SK-N-SH treated with all-trans-retinoic acid at 6 μM for 48 hours (cell line): ENCODE data around the gene WWP2.

Source experiments
- ATAC-seq: fragments of 200-7000 bp; cut with Tn5 transposase; 3 replicates; pipeline ENCODE4 v1.9.1; 2020; ENCODE audit warnings: mild to moderate bottlenecking, moderate library complexity
- ARNTL ChIP-seq: fragments of 450-650 bp; formaldehyde crosslinking; IDR thresholded peaks from 2 replicates; pipeline ENCODE4 v1.5.0; 2020; ENCODE audit warnings: low read depth, mild to moderate bottlenecking, moderate library complexity, borderline replicate concordance
- BACH2 ChIP-seq: fragments of 250-450 bp; sonication (Bioruptor Pico); IDR thresholded peaks from 2 replicates; pipeline ENCODE4 v1.9.0; 2021; ENCODE audit warnings: mild to moderate bottlenecking, borderline replicate concordance
- CREB5 ChIP-seq: fragments of 250-450 bp; sonication (Bioruptor Pico); IDR thresholded peaks from 2 replicates; pipeline ENCODE4 v1.5.1; 2020; ENCODE audit warnings: low read depth, mild to moderate bottlenecking, moderate library complexity
- ESRRG ChIP-seq: fragments of 250-450 bp; sonication (Bioruptor Pico); IDR thresholded peaks from 2 replicates; pipeline ENCODE4 v1.6.1; 2021; ENCODE audit warnings: mild to moderate bottlenecking
- GLIS3 ChIP-seq: fragments of 250-450 bp; sonication (Bioruptor Pico); IDR thresholded peaks from 2 replicates; pipeline ENCODE4 v1.5.0; 2020; ENCODE audit warnings: mild to moderate bottlenecking, moderate library complexity
- ISL1 ChIP-seq: fragments of 250-450 bp; sonication (Bioruptor Pico); IDR thresholded peaks from 2 replicates; pipeline ENCODE4 v2.1.2; 2022; ENCODE audit warnings: mild to moderate bottlenecking, moderate library complexity
- OSR1 ChIP-seq: fragments of 250-450 bp; sonication (Bioruptor Pico); IDR thresholded peaks from 2 replicates; pipeline ENCODE4 v1.8.0; 2022; ENCODE audit warnings: moderate library complexity, mild to moderate bottlenecking, inconsistent platforms
- PATZ1 ChIP-seq: fragments of 250-450 bp; sonication (Bioruptor Pico); IDR thresholded peaks from 2 replicates; pipeline ENCODE4 v1.8.0; 2020; ENCODE audit warnings: mild to moderate bottlenecking, moderate library complexity, borderline replicate concordance
- PPARA ChIP-seq: fragments of 250-450 bp; sonication (Bioruptor Pico); IDR thresholded peaks from 2 replicates; pipeline ENCODE4 v1.5.0; 2020; ENCODE audit warnings: mild to moderate bottlenecking, borderline replicate concordance
- RARB ChIP-seq: fragments of 250-450 bp; sonication (Bioruptor Pico); IDR thresholded peaks from 2 replicates; pipeline ENCODE4 v1.8.0; 2021; ENCODE audit warnings: mild to moderate bottlenecking, moderate library complexity
- SNAI2 ChIP-seq: fragments of 250-450 bp; sonication (Bioruptor Pico); IDR thresholded peaks from 2 replicates; pipeline ENCODE4 v1.5.0; 2020; ENCODE audit warnings: mild to moderate bottlenecking, moderate library complexity
- TCF4 ChIP-seq: fragments of 250-450 bp; sonication (Bioruptor Pico); IDR thresholded peaks from 2 replicates; pipeline ENCODE4 v1.8.0; 2021; ENCODE audit warnings: mild to moderate bottlenecking, moderate library complexity, borderline replicate concordance
- ZC3H10 ChIP-seq: fragments of 250-450 bp; sonication (Bioruptor Pico); IDR thresholded peaks from 2 replicates; pipeline ENCODE4 v1.5.1; 2021; ENCODE audit warnings: mild to moderate bottlenecking, moderate library complexity
- ZFP3 ChIP-seq: fragments of 250-450 bp; sonication (Bioruptor Pico); IDR thresholded peaks from 2 replicates; pipeline ENCODE4 v1.5.0; 2020; ENCODE audit warnings: mild to moderate bottlenecking, moderate library complexity
- ZFP30 ChIP-seq: fragments of 450-650 bp; formaldehyde crosslinking; IDR thresholded peaks from 2 replicates; pipeline ENCODE4 v1.5.0; 2022; ENCODE audit warnings: mild to moderate bottlenecking, moderate library complexity
- ZNF565 ChIP-seq: fragments of 450-650 bp; formaldehyde crosslinking; conservative IDR thresholded peaks from 2 replicates; pipeline ENCODE4 v1.5.0; 2020; ENCODE audit warnings: low read depth, mild to moderate bottlenecking, moderate library complexity
- ZNF70 ChIP-seq: fragments of 450-650 bp; formaldehyde crosslinking; IDR thresholded peaks from 2 replicates; pipeline ENCODE4 v1.5.0; 2020; ENCODE audit warnings: mild to moderate bottlenecking, moderate library complexity
- ZNF8 ChIP-seq: fragments of 450-650 bp; formaldehyde crosslinking; IDR thresholded peaks from 2 replicates; pipeline ENCODE4 v1.5.0; 2020; ENCODE audit warnings: mild to moderate bottlenecking, moderate library complexity
- TF ChIP-seq, protein P1 (sequence below): fragments of 250-450 bp; sonication (Bioruptor Pico); IDR thresholded peaks from 2 replicates; pipeline ENCODE4 v1.5.1; 2021; ENCODE audit warnings: mild to moderate bottlenecking, moderate library complexity
- TF ChIP-seq, protein P2 (sequence below): fragments of 250-450 bp; sonication (Bioruptor Pico); IDR thresholded peaks from 2 replicates; pipeline ENCODE4 v1.8.0; 2021; ENCODE audit warnings: low read depth, mild to moderate bottlenecking, moderate library complexity, borderline replicate concordance
- TF ChIP-seq, protein P3 (sequence below): fragments of 250-450 bp; sonication (Bioruptor Pico); IDR thresholded peaks from 2 replicates; pipeline ENCODE4 v1.5.0; 2020; ENCODE audit warnings: mild to moderate bottlenecking, moderate library complexity

Gene WWP2

DNA sequence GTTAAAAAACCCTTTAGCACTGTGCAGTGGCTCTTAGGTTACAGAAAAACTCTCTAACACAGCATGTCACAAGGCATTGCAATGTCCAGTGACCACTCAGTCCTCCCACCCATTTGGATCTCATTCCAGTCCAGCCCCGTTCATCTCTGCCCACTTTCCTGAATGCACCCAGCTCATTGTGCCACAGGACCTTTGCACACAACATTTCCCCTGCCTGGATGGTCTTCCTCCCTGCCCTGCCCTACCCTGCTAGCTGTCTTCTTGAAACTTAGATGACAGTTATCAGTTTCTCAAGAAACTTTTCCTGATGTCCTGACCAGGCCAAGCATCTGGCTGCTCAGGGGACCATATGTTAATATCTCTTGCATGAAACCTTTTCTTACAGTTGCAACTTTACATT, 67.2 kb downstream of the WWP2 start:
- no peak for ATAC-seq
- no peak for TF ChIP-seq GLIS3 (CRISPR knock-in tag)
- TF ChIP-seq, protein P1, sequence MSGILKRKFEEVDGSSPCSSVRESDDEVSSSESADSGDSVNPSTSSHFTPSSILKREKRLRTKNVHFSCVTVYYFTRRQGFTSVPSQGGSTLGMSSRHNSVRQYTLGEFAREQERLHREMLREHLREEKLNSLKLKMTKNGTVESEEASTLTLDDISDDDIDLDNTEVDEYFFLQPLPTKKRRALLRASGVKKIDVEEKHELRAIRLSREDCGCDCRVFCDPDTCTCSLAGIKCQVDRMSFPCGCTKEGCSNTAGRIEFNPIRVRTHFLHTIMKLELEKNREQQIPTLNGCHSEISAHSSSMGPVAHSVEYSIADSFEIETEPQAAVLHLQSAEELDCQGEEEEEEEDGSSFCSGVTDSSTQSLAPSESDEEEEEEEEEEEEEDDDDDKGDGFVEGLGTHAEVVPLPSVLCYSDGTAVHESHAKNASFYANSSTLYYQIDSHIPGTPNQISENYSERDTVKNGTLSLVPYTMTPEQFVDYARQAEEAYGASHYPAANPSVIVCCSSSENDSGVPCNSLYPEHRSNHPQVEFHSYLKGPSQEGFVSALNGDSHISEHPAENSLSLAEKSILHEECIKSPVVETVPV (CRISPR knock-in tag) = no peak
- TF ChIP-seq RARB = no peak
- TF ChIP-seq OSR1 (CRISPR knock-in tag) = no peak
- no peak for TF ChIP-seq SNAI2 (CRISPR knock-in tag)
- no peak for TF ChIP-seq PATZ1
- TF ChIP-seq ISL1 = no peak
- no peak for TF ChIP-seq PPARA

GRCh38 chr16:69830146-69830533, 68.0 kb downstream of the WWP2 start:
- ATAC-seq = no peak
- TF ChIP-seq ZFP30 (no peak), BACH2 (CRISPR knock-in tag) (no peak), PPARA (no peak), SNAI2 (CRISPR knock-in tag) (no peak), ZNF8 (no peak), ZNF70 (CRISPR knock-in tag) (no peak), OSR1 (CRISPR knock-in tag) (no peak), ISL1 (no peak), CREB5 (no peak), ZNF565 (CRISPR knock-in tag) (no peak), ZC3H10 (CRISPR knock-in tag) (no peak)
- TF ChIP-seq, protein P1 (CRISPR knock-in tag) = no peak
- TF ChIP-seq, protein P2, sequence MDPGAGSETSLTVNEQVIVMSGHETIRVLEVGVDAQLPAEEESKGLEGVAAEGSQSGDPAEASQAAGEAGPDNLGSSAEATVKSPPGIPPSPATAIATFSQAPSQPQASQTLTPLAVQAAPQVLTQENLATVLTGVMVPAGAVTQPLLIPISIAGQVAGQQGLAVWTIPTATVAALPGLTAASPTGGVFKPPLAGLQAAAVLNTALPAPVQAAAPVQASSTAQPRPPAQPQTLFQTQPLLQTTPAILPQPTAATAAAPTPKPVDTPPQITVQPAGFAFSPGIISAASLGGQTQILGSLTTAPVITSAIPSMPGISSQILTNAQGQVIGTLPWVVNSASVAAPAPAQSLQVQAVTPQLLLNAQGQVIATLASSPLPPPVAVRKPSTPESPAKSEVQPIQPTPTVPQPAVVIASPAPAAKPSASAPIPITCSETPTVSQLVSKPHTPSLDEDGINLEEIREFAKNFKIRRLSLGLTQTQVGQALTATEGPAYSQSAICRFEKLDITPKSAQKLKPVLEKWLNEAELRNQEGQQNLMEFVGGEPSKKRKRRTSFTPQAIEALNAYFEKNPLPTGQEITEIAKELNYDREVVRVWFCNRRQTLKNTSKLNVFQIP = no peak
- TF ChIP-seq, all 23 proteins: peak for 0

DNA sequence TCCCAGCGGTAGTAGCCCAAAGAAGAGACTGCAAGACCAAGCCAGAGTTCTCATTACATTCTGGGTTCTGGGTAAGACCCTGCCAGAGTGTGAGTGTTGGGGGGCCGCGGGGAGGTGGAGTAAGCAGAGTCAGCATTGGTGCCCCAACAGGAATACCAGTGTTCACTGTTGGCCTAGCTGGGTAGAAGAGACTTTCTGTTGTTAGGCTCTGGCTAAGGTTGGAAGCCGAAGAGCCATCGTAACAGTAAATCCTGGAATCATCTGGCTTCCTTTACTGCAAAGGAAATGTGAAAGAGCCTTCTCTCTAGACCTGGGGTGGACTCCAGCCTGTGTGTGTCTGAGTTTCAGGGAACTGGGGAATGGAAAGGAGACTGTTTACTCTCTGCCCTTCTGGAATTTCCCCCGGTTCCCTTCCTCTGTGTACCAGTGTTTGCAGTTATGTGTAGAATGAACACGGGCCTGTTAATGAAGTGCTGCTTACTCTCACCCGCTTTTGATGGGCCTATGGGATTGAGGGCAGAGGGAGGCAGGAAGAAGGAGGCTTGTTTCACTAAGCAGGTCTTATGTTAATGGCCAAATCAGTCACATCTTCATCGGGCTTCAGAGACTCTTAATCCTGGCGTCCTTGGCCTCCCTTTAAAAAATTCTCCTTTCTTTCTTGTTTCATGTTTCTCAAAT, 68.5 kb downstream of the WWP2 start:
- ATAC-seq = peak; percentile 34
- TF ChIP-seq, protein P2 = no peak
- TF ChIP-seq BACH2 (CRISPR knock-in tag) = no peak
- TF ChIP-seq, protein P1 (CRISPR knock-in tag) = no peak
- TF ChIP-seq ZC3H10 (CRISPR knock-in tag) = no peak
- no peak for TF ChIP-seq RARB
- TF ChIP-seq, protein P3, sequence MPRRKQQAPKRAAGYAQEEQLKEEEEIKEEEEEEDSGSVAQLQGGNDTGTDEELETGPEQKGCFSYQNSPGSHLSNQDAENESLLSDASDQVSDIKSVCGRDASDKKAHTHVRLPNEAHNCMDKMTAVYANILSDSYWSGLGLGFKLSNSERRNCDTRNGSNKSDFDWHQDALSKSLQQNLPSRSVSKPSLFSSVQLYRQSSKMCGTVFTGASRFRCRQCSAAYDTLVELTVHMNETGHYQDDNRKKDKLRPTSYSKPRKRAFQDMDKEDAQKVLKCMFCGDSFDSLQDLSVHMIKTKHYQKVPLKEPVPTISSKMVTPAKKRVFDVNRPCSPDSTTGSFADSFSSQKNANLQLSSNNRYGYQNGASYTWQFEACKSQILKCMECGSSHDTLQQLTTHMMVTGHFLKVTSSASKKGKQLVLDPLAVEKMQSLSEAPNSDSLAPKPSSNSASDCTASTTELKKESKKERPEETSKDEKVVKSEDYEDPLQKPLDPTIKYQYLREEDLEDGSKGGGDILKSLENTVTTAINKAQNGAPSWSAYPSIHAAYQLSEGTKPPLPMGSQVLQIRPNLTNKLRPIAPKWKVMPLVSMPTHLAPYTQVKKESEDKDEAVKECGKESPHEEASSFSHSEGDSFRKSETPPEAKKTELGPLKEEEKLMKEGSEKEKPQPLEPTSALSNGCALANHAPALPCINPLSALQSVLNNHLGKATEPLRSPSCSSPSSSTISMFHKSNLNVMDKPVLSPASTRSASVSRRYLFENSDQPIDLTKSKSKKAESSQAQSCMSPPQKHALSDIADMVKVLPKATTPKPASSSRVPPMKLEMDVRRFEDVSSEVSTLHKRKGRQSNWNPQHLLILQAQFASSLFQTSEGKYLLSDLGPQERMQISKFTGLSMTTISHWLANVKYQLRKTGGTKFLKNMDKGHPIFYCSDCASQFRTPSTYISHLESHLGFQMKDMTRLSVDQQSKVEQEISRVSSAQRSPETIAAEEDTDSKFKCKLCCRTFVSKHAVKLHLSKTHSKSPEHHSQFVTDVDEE (CRISPR knock-in tag) = no peak
- no peak for TF ChIP-seq PATZ1
- TF ChIP-seq ISL1 = no peak
- TF ChIP-seq ZFP30 = no peak
- no peak for TF ChIP-seq TCF4 (CRISPR knock-in tag)
- TF ChIP-seq OSR1 (CRISPR knock-in tag) = no peak
- TF ChIP-seq SNAI2 (CRISPR knock-in tag) = no peak
- no peak for TF ChIP-seq ARNTL (CRISPR knock-in tag)
- no peak for TF ChIP-seq ESRRG (CRISPR knock-in tag)
- TF ChIP-seq ZFP3 (CRISPR knock-in tag) = no peak
